HEK293 (cell line): ENCODE measurements around the gene CMTM2.
A peak's percentile ranks its signal among the peaks of the same experiment; 100 is the strongest.

Source experiments
- CTCF ChIA-PET: fragments of 350-600 bp; formaldehyde crosslinking; extraction: SDS; loops from one replicate; lab custom pipeline; 2021; ENCODE audit warnings: antibody characterized with exemption; lab: Yijun Ruan, JAX
- POLR2A ChIA-PET: fragments of 300-600 bp; formaldehyde crosslinking; extraction: SDS; loops from one replicate; lab custom pipeline; 2020; ENCODE audit warnings: antibody characterized with exemption, inconsistent platforms; lab: Yijun Ruan, JAX
- H3K27ac ChIP-seq: fragments of 200-500 bp; sonication (Bioruptor generic); 2 replicates; pipeline ENCODE4 v1.5.1; 2014; ENCODE audit warnings: low read depth, low read length, control low read depth, inconsistent platforms; ENCODE audit errors: extremely low read depth
- H3K36me3 ChIP-seq, 2 experiments: fragments of 200-500 bp in 1 of 2; sonication (Bioruptor generic) in 1 of 2; 1 replicate in 1 of 2; 2 replicates in 1 of 2; pipeline ENCODE4 v1.5.1; 2014 to 2017; ENCODE audit warnings: inconsistent platforms in 2 of 2, low read length in 2 of 2; ENCODE audit not compliant: control insufficient read depth in 2 of 2, insufficient read depth in 1 of 2
- H3K4me1 ChIP-seq: fragments of 200-500 bp; sonication (Bioruptor generic); 2 replicates; pipeline ENCODE4 v1.5.1; 2014; ENCODE audit warnings: mild to moderate bottlenecking, low read length, inconsistent platforms; ENCODE audit not compliant: control insufficient read depth, insufficient read depth
- H3K4me3 ChIP-seq: 2 replicates; pipeline ENCODE4 v1.5.1; 2011; ENCODE audit warnings: low read depth, mild to moderate bottlenecking, control low read depth, low read length, moderate library complexity
- H3K9me3 ChIP-seq: fragments of 200-500 bp; sonication (Bioruptor generic); 2 replicates; pipeline ENCODE4 v1.5.1; 2014; ENCODE audit warnings: low read depth, low read length, inconsistent platforms; ENCODE audit not compliant: control insufficient read depth, insufficient read depth
- BCL11A ChIP-seq: fragments of 450-650 bp; formaldehyde crosslinking; IDR thresholded peaks from 2 replicates; pipeline ENCODE4 v1.5.1; 2016; ENCODE audit warnings: low read depth, missing biosample characterization, missing genetic modification characterization
- EGR2 ChIP-seq: fragments of 450-650 bp; formaldehyde crosslinking; IDR thresholded peaks from 2 replicates; pipeline ENCODE4 v1.5.1; 2016; ENCODE audit warnings: low read depth, missing biosample characterization, missing genetic modification characterization
- GLIS2 ChIP-seq: fragments of 450-650 bp; formaldehyde crosslinking; IDR thresholded peaks from 2 replicates; pipeline ENCODE4 v1.5.1; 2016; ENCODE audit warnings: missing biosample characterization, missing genetic modification characterization
- KLF16 ChIP-seq: fragments of 450-650 bp; formaldehyde crosslinking; IDR thresholded peaks from 2 replicates; pipeline ENCODE4 v1.5.1; 2017; ENCODE audit warnings: missing biosample characterization, missing genetic modification characterization
- KLF8 ChIP-seq: fragments of 450-650 bp; formaldehyde crosslinking; IDR thresholded peaks from 2 replicates; pipeline ENCODE4 v1.5.1; 2016; ENCODE audit warnings: missing biosample characterization, missing genetic modification characterization
- KLF9 ChIP-seq: fragments of 450-650 bp; formaldehyde crosslinking; IDR thresholded peaks from 2 replicates; pipeline ENCODE4 v1.5.1; 2016; ENCODE audit warnings: missing biosample characterization, missing genetic modification characterization, low read depth
- MZF1 ChIP-seq: fragments of 450-650 bp; formaldehyde crosslinking; IDR thresholded peaks from 2 replicates; pipeline ENCODE4 v1.5.1; 2017; ENCODE audit warnings: missing biosample characterization, missing genetic modification characterization, borderline replicate concordance
- OVOL3 ChIP-seq: fragments of 450-650 bp; formaldehyde crosslinking; IDR thresholded peaks from 2 replicates; pipeline ENCODE4 v1.5.1; 2016; ENCODE audit warnings: missing biosample characterization, missing genetic modification characterization
- RBAK ChIP-seq: fragments of 450-650 bp; formaldehyde crosslinking; IDR thresholded peaks from 2 replicates; pipeline ENCODE4 v1.5.1; 2016; ENCODE audit warnings: missing biosample characterization, missing genetic modification characterization
- SP2 ChIP-seq: fragments of 450-650 bp; formaldehyde crosslinking; IDR thresholded peaks from 2 replicates; pipeline ENCODE4 v1.5.1; 2016; ENCODE audit warnings: missing biosample characterization, missing genetic modification characterization
- SP3 ChIP-seq: fragments of 450-650 bp; formaldehyde crosslinking; IDR thresholded peaks from 2 replicates; pipeline ENCODE4 v1.5.1; 2016; ENCODE audit warnings: missing biosample characterization, missing genetic modification characterization
- WT1 ChIP-seq: fragments of 450-650 bp; formaldehyde crosslinking; IDR thresholded peaks from 2 replicates; pipeline ENCODE4 v1.5.1; 2016; ENCODE audit warnings: missing biosample characterization, missing genetic modification characterization
- ZEB2 ChIP-seq: fragments of 450-650 bp; formaldehyde crosslinking; IDR thresholded peaks from 2 replicates; pipeline ENCODE4 v1.5.1; 2016; ENCODE audit warnings: missing biosample characterization, missing genetic modification characterization
- ZFP41 ChIP-seq: fragments of 450-650 bp; formaldehyde crosslinking; IDR thresholded peaks from 2 replicates; pipeline ENCODE4 v1.5.1; 2016; ENCODE audit warnings: missing biosample characterization, missing genetic modification characterization, borderline replicate concordance
- ZNF157 ChIP-seq: fragments of 450-650 bp; formaldehyde crosslinking; IDR thresholded peaks from 2 replicates; pipeline ENCODE4 v1.5.1; 2016; ENCODE audit warnings: missing biosample characterization, missing genetic modification characterization
- ZNF324 ChIP-seq: fragments of 450-650 bp; formaldehyde crosslinking; IDR thresholded peaks from 2 replicates; pipeline ENCODE4 v1.5.1; 2016; ENCODE audit warnings: missing biosample characterization, missing genetic modification characterization
- ZNF426 ChIP-seq: fragments of 450-650 bp; formaldehyde crosslinking; IDR thresholded peaks from 2 replicates; pipeline ENCODE4 v1.5.1; 2017; ENCODE audit warnings: missing biosample characterization, missing genetic modification characterization, mild to moderate bottlenecking, inconsistent platforms, moderate library complexity
- ZNF521 ChIP-seq: fragments of 450-650 bp; formaldehyde crosslinking; IDR thresholded peaks from 2 replicates; pipeline ENCODE4 v1.5.1; 2017; ENCODE audit warnings: missing biosample characterization, mild to moderate bottlenecking, missing genetic modification characterization
- ZNF544 ChIP-seq: fragments of 450-650 bp; formaldehyde crosslinking; IDR thresholded peaks from 2 replicates; pipeline ENCODE4 v1.5.0; 2017; ENCODE audit warnings: missing biosample characterization, missing genetic modification characterization
- ZNF639 ChIP-seq: fragments of 450-650 bp; formaldehyde crosslinking; IDR thresholded peaks from 2 replicates; pipeline ENCODE4 v1.5.1; 2016; ENCODE audit warnings: missing biosample characterization, missing genetic modification characterization
- ZNF768 ChIP-seq: fragments of 450-650 bp; formaldehyde crosslinking; IDR thresholded peaks from 2 replicates; pipeline ENCODE4 v1.5.1; 2018; ENCODE audit warnings: missing biosample characterization, mild to moderate bottlenecking, missing genetic modification characterization
- TF ChIP-seq, protein P1 (sequence below): fragments of 450-650 bp; formaldehyde crosslinking; conservative IDR thresholded peaks from 2 replicates; pipeline ENCODE4 v1.5.1; 2016; ENCODE audit warnings: low read depth, missing biosample characterization, missing genetic modification characterization
- TF ChIP-seq, protein P2 (sequence below): fragments of 450-650 bp; formaldehyde crosslinking; IDR thresholded peaks from 2 replicates; pipeline ENCODE4 v1.5.1; 2016; ENCODE audit warnings: missing biosample characterization, missing genetic modification characterization
- TF ChIP-seq, protein P3 (sequence below): fragments of 450-650 bp; IDR thresholded peaks from 2 replicates; pipeline ENCODE4 v1.5.1; 2018; ENCODE audit warnings: missing biosample characterization, missing genetic modification characterization

CMTM2 gene

GRCh38 chr16:66605177-66605978 is 26.1 kb downstream of the CMTM2 start (continued):
- TF ChIP-seq ZNF521, result no peak
- 0 out of 2 replicates have a peak, but pooled peaks have one; percentile 11 for TF ChIP-seq ZNF768
- 0 out of 2 replicates have a peak, but pooled peaks have one; percentile 50 for TF ChIP-seq ZEB2
- TF ChIP-seq SP3 (tag by site-specific recombination), result no peak
- no peak for TF ChIP-seq RBAK (tag by site-specific recombination)
- no peak for TF ChIP-seq ZNF324 (tag by site-specific recombination)
- TF ChIP-seq WT1 (tag by site-specific recombination), result no peak
- TF ChIP-seq KLF8 (tag by site-specific recombination), result peak; percentile 10; the same call in 1 of the 2 replicates
- no peak for TF ChIP-seq ZFP41 (tag by site-specific recombination)
- TF ChIP-seq MZF1, result no peak
- TF ChIP-seq ZNF639, result no peak
- no peak for TF ChIP-seq OVOL3 (tag by site-specific recombination)
- no peak for TF ChIP-seq ZNF544 (tag by site-specific recombination)
- TF ChIP-seq ZNF157, result no peak
- peak; percentile 59; the same call in 1 of the 2 replicates for TF ChIP-seq KLF9
- TF ChIP-seq EGR2, result 0 out of 2 replicates have a peak, but pooled peaks have one; percentile 26
- TF ChIP-seq ZNF426 (tag by site-specific recombination), result no peak
- TF ChIP-seq KLF16 (tag by site-specific recombination), result peak; percentile 40; the same call in 1 of the 2 replicates
- TF ChIP-seq, protein P1, sequence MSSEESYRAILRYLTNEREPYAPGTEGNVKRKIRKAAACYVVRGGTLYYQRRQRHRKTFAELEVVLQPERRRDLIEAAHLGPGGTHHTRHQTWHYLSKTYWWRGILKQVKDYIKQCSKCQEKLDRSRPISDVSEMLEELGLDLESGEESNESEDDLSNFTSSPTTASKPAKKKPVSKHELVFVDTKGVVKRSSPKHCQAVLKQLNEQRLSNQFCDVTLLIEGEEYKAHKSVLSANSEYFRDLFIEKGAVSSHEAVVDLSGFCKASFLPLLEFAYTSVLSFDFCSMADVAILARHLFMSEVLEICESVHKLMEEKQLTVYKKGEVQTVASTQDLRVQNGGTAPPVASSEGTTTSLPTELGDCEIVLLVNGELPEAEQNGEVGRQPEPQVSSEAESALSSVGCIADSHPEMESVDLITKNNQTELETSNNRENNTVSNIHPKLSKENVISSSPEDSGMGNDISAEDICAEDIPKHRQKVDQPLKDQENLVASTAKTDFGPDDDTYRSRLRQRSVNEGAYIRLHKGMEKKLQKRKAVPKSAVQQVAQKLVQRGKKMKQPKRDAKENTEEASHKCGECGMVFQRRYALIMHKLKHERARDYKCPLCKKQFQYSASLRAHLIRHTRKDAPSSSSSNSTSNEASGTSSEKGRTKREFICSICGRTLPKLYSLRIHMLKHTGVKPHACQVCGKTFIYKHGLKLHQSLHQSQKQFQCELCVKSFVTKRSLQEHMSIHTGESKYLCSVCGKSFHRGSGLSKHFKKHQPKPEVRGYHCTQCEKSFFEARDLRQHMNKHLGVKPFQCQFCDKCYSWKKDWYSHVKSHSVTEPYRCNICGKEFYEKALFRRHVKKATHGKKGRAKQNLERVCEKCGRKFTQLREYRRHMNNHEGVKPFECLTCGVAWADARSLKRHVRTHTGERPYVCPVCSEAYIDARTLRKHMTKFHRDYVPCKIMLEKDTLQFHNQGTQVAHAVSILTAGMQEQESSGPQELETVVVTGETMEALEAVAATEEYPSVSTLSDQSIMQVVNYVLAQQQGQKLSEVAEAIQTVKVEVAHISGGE (tag by site-specific recombination), result 0 out of 2 replicates have a peak, but pooled peaks have one; percentile 5
- TF ChIP-seq, all 188 proteins: peak for 29

GRCh38 chr16:66605979-66606751 is 26.9 kb downstream of the CMTM2 start:
- Histone ChIP-seq H3K4me1 (no peaks in the 10 kb centered on the region), H3K36me3 (peaks cover 2 to 25% of the 10 kb centered on the region in 2 experiments; a peak in 2 of 3 replicates), H3K27ac (no peak overlapping the region), H3K4me3 (peak overlapping the region; percentile 69), H3K9me3 (no peaks in the 10 kb centered on the region)
- POLR2A ChIA-PET, result no interaction called here
- TF ChIP-seq, protein P2, sequence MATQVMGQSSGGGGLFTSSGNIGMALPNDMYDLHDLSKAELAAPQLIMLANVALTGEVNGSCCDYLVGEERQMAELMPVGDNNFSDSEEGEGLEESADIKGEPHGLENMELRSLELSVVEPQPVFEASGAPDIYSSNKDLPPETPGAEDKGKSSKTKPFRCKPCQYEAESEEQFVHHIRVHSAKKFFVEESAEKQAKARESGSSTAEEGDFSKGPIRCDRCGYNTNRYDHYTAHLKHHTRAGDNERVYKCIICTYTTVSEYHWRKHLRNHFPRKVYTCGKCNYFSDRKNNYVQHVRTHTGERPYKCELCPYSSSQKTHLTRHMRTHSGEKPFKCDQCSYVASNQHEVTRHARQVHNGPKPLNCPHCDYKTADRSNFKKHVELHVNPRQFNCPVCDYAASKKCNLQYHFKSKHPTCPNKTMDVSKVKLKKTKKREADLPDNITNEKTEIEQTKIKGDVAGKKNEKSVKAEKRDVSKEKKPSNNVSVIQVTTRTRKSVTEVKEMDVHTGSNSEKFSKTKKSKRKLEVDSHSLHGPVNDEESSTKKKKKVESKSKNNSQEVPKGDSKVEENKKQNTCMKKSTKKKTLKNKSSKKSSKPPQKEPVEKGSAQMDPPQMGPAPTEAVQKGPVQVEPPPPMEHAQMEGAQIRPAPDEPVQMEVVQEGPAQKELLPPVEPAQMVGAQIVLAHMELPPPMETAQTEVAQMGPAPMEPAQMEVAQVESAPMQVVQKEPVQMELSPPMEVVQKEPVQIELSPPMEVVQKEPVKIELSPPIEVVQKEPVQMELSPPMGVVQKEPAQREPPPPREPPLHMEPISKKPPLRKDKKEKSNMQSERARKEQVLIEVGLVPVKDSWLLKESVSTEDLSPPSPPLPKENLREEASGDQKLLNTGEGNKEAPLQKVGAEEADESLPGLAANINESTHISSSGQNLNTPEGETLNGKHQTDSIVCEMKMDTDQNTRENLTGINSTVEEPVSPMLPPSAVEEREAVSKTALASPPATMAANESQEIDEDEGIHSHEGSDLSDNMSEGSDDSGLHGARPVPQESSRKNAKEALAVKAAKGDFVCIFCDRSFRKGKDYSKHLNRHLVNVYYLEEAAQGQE (tag by site-specific recombination), result no peak
- TF ChIP-seq GLIS2 (tag by site-specific recombination), result peak; percentile 46; the same call in 1 of the 2 replicates
- TF ChIP-seq, protein P3, sequence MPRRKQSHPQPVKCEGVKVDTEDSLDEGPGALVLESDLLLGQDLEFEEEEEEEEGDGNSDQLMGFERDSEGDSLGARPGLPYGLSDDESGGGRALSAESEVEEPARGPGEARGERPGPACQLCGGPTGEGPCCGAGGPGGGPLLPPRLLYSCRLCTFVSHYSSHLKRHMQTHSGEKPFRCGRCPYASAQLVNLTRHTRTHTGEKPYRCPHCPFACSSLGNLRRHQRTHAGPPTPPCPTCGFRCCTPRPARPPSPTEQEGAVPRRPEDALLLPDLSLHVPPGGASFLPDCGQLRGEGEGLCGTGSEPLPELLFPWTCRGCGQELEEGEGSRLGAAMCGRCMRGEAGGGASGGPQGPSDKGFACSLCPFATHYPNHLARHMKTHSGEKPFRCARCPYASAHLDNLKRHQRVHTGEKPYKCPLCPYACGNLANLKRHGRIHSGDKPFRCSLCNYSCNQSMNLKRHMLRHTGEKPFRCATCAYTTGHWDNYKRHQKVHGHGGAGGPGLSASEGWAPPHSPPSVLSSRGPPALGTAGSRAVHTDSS (tag by site-specific recombination), result no peak
- TF ChIP-seq SP2 (tag by site-specific recombination), result peak; percentile 16; the same call in 1 of the 2 replicates
- no peak for TF ChIP-seq BCL11A (tag by site-specific recombination)
- CTCF ChIA-PET, result interaction anchor here (0.7 to 4.2 kb wide), 3 partner anchors 148 to 261 kb away, joined by 3 to 13 read pairs (median 3); no protein-coding TSS in a partner anchor
